Epithelial cell of alveolus of lung (primary cell): ENCODE results near the gene PTPRS. TPM values are rescaled to one million over a fixed set of nuclear protein-coding genes. Genes with fewer than 3 reads are reported as not detected.

Experiments
- total RNA-seq: library from RNA; depleted of rRNA; stranded (reverse); fragments of >200 nt; gene quantifications from 2 replicates; pipeline ENCODE4 v1.2.1, GENCODE V29; 2015

Gene PTPRS
- 100 and 163 TPM in 2 replicates for total RNA-seq

GRCh38 chr19:5340637-5341447 is at the start of gene PTPRS:
TSS of gene PTPRS (minus strand) at chr19:5340812. CDS start at chr19:5286140, 54,672 bp downstream.

Other genes with a start within 250 kb of the PTPRS start
- gene ZNRF4, start 114.6 kb upstream of the PTPRS start, total RNA-seq = not detected in 2 replicates
- gene TINCR, start 227.1 kb upstream of the PTPRS start, total RNA-seq = not detected in 2 replicates